Ishikawa (cell line): ENCODE measurements around the gene LYSMD4.

Experiments
- EGR1 ChIP-seq: IDR thresholded peaks from 2 replicates; pipeline ENCODE4 v1.6.1; 2012
- MAX ChIP-seq: IDR thresholded peaks from 2 replicates; pipeline ENCODE4 v1.6.1; 2012
- RAD21 ChIP-seq: IDR thresholded peaks from 2 replicates; pipeline ENCODE4 v1.6.1; 2012; ENCODE audit warnings: low read depth
- REST ChIP-seq: IDR thresholded peaks from 2 replicates; pipeline ENCODE4 v1.6.1; 2012; ENCODE audit warnings: low read depth, mild to moderate bottlenecking
- TAF1 ChIP-seq: IDR thresholded peaks from 2 replicates; pipeline ENCODE4 v1.6.1; 2012; ENCODE audit warnings: low read depth, mild to moderate bottlenecking

- TF ChIP-seq EGR1 (no peak), RAD21 (no peak), REST (no peak), TAF1 (no peak), MAX (no peak)
Observed at GRCh38 chr15:99749386-99749785, 16.1 kb upstream of the LYSMD4 start.
